Natural killer cell (primary cell): ENCODE data around the gene TMEM217. TPM values are rescaled to one million over a fixed set of nuclear protein-coding genes. Genes with fewer than 3 reads are reported as not detected.

Source experiments
- ATAC-seq, 3 donors: fragments of 150-1000 bp in 2 of 3; fragments of 200-7000 bp in 1 of 3; cut with Tn5 transposase; 1 replicate in 1 of 3; 2 replicates in 2 of 3; pipeline ENCODE4 v1.10.0; 2021; ENCODE audit warnings: mild to moderate bottlenecking in 2 of 3, moderate library complexity in 2 of 3
- DNase-seq, 2 donors: peaks; one replicate each; pipeline versions ENCODE4 v3.0.0 to v3.0.0-alpha.2; 2013 to 2021; ENCODE audit warnings: mixed read lengths in 1 of 2
- H3K27ac ChIP-seq: one replicate; pipeline ENCODE4 v1.5.1; 2013; ENCODE audit warnings: mild to moderate bottlenecking, low read length
- H3K27me3 ChIP-seq: one replicate; pipeline ENCODE4 v1.6.1; 2013; ENCODE audit warnings: low read length; ENCODE audit not compliant: control insufficient read depth, insufficient read depth
- H3K36me3 ChIP-seq: one replicate; pipeline ENCODE4 v1.6.1; 2013; ENCODE audit warnings: low read length; ENCODE audit not compliant: control insufficient read depth, insufficient read depth
- H3K4me1 ChIP-seq: one replicate; pipeline ENCODE4 v1.6.1; 2013; ENCODE audit warnings: low read length; ENCODE audit not compliant: control insufficient read depth, insufficient read depth
- H3K4me3 ChIP-seq: one replicate; pipeline ENCODE4 v1.5.1; 2013; ENCODE audit warnings: low read length
- H3K9me3 ChIP-seq: one replicate; pipeline ENCODE4 v1.6.1; 2013; ENCODE audit warnings: low read length; ENCODE audit not compliant: control insufficient read depth, insufficient read depth
- H3K27ac Mint-ChIP-seq, 2 donors: one replicate each; pipeline ENCODE4 v1.8.0; 2022; ENCODE audit warnings: mild to moderate bottlenecking in 2 of 2, mixed read lengths in 2 of 2, moderate library complexity in 1 of 2
- H3K27me3 Mint-ChIP-seq, 2 donors: one replicate each; pipeline ENCODE4 v1.8.0; 2022; ENCODE audit warnings: low read depth in 2 of 2, mixed read lengths in 2 of 2
- H3K36me3 Mint-ChIP-seq: one replicate; pipeline ENCODE4 v1.8.0; 2022; ENCODE audit warnings: mixed read lengths
- H3K4me1 Mint-ChIP-seq, 2 donors: one replicate each; pipeline ENCODE4 v1.8.0; 2022; ENCODE audit warnings: mixed read lengths in 2 of 2
- H3K4me3 Mint-ChIP-seq: one replicate; pipeline ENCODE4 v1.8.0; 2022; ENCODE audit warnings: mild to moderate bottlenecking, moderate library complexity, mixed read lengths
- H3K9me3 Mint-ChIP-seq, 2 donors: one replicate each; pipeline ENCODE4 v1.8.0; 2022; ENCODE audit warnings: mixed read lengths in 2 of 2
- CTCF ChIP-seq: fragments of 200-600 bp; IDR thresholded peaks from one replicate; pipeline ENCODE4 v1.8.0; 2022; ENCODE audit warnings: antibody characterized with exemption
- WGBS: methylation state at CpG from one replicate; pipeline ENCODE4 v1.1.7; 2013; ENCODE audit warnings: missing lambda C conversion rate; ENCODE audit not compliant: insufficient coverage; 5-methylcytosine and 5-hydroxymethylcytosine counted together
- intact Hi-C: fragments of 100-400 bp; cut with micrococcal nuclease; formaldehyde crosslinking; loops from one replicate; pipeline ENCODE4 v1.14.2; 2022
- total RNA-seq, 4 donors: library from RNA; stranded (reverse); fragments of 120-200 nt in 1 of 4; gene quantifications; one replicate each; pipeline versions ENCODE4 v1.2.3 to v1.2.4, GENCODE V29; 2013 to 2022

Gene TMEM217
- total RNA-seq, 3 donors from 2014 or later (not counting 1 experiment from before 2014, with no cell fraction given) = 0.75 to 2.1 (median 0.75) TPM

DNA sequence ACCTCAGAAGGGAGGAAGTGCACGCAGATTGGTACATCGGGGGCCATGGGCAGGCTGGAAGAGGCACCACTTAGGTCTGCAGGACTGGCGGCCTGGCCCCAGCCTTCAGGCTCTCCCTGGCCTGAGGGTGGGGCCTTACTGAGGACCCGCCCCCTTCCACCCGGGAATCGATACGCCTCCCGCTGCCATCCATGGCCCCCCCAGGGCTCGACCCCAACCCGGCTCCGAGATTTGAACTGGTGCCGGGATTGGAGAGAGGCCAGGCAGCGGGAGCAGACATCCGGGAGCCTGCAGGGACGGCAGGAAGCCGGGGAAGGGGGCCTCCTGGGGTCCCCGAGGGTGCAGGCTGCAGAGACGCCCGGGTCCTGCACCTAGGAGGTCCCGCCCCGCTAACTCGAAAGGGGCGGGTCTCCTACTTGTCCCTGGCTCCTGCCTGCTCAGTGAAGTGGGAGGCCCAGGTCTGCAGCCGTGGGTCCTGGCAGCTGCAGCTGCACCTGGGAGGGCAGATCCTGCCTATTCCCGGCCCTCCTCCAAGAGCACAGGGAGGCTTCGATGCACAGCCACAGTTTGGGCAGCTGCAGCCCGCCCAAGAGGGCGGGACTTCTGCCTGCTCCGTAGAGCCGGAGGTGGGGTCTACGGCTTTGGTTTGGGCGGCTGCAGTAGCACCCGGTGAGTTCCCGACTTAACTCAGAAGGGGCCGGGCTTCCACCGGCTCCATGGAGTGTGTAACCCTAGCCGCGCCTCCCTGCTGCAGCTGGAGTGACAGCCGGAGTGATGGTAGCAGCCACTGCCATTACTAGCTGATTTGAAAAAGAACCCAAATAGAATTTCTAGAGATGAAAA lies 35.6 kb downstream of the TMEM217 start:
- H3K4me3 ChIP-seq = peak overlapping the region; percentile 85

DNA sequence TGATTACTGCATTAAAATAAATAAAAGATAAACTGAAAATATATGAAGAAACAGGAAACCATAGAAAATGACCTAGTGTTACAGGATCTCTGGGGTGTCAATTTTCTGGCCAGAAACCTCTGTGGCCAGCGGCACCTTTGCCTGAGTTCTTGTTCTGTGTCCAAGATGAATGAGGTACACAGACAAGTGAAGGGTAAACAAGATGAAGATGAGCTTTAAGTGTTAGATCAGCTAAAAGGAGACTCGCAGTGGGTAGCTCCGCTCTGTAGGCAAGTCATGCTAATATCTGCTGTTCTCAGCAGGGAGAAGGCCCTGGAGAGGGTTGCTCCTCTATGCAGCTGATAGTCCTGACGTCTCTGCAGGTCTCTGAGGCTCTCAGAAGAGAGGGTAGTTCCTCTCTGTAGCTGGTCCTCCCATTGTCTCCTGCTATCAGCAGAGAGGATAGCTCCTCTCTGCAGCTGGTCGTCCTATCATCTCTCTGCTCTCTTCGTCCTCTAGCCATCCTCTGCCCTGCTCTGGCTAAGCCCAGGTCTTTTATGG lies 36.3 kb downstream of the TMEM217 start:
- Histone ChIP-seq H3K4me1 (peaks cover 16% of the 10 kb centered on the region), H3K4me3 (peak overlapping the region; percentile 85), H3K27ac (peak overlapping the region; percentile 10), H3K9me3 (no peaks in the 10 kb centered on the region), H3K36me3 (no peaks in the 10 kb centered on the region), H3K27me3 (no peaks in the 10 kb centered on the region)
- no peaks in the 10 kb centered on the region for H3K9me3 Mint-ChIP-seq
- WGBS = 46% methylated on average over 6 of the region's 6 CpGs
- intact Hi-C loops = no loop called here
- peak overlapping the region; percentile 84 for H3K4me3 Mint-ChIP-seq
- H3K4me1 Mint-ChIP-seq = peaks cover 14% of the 10 kb centered on the region in 2 donors
- no peak for DNase-seq
- ATAC-seq = peak in 1 of 3 donors; percentile 12
- H3K27ac Mint-ChIP-seq = peak overlapping the region in 1 of 2 donors; percentile 81
- H3K27me3 Mint-ChIP-seq = no peaks in the 10 kb centered on the region
- no peaks in the 10 kb centered on the region for H3K36me3 Mint-ChIP-seq
- TF ChIP-seq CTCF = no peak

More for the DNA sequence above, 35.6 kb downstream of the TMEM217 start:
- Histone ChIP-seq H3K36me3 (no peaks in the 10 kb centered on the region), H3K27ac (peak overlapping the region; percentile 28), H3K27me3 (no peaks in the 10 kb centered on the region), H3K4me1 (peaks cover 16% of the 10 kb centered on the region), H3K9me3 (no peaks in the 10 kb centered on the region)
- under 1% methylated on average over 39 of the region's 39 CpGs for WGBS
- Mint-ChIP-seq H3K4me1 (peaks cover 14% of the 10 kb centered on the region in 2 donors), H3K4me3 (peak overlapping the region; percentile 84), H3K27ac (peak overlapping the region; percentile 76 to 81), H3K36me3 (no peaks in the 10 kb centered on the region), H3K9me3 (no peaks in the 10 kb centered on the region), H3K27me3 (no peaks in the 10 kb centered on the region)
- DNase-seq (peak; percentile 41 to 80), ATAC-seq (peak; percentile 88 to 92 (median 90))
- intact Hi-C loops = no loop called here
- no peak for TF ChIP-seq CTCF

DNA sequence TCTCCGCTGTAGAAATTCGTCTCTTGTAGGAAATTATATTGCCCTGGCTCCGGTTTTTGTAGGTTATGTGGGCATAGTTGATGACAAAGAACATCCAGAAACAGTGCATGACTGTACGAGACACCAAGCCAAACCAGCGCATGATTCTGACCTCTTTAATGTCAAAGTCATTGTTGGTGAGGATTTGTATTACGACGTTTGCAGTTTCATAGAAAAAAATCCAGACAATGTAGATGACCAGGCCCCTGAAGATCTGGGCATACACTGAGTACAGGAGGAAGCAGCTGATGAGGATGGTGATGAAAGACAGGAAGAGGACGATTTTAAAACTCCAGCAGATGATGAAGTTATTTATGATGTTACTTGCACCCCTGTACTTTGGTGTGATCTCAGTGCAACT lies 39.4 kb downstream of the TMEM217 start:
- H3K4me1 ChIP-seq = peaks cover 16% of the 10 kb centered on the region
- Mint-ChIP-seq H3K9me3 (no peaks in the 10 kb centered on the region), H3K27me3 (peaks cover 0 to 3% of the 10 kb centered on the region in 2 donors), H3K4me3 (no peak overlapping the region), H3K36me3 (no peaks in the 10 kb centered on the region), H3K4me1 (peaks cover 14% of the 10 kb centered on the region in 2 donors), H3K27ac (no peak overlapping the region)
- H3K36me3 ChIP-seq = no peaks in the 10 kb centered on the region
- intact Hi-C loops = no loop called here
- no peaks in the 10 kb centered on the region for H3K27me3 ChIP-seq
- 78% methylated on average over 8 of the region's 8 CpGs for WGBS
- ATAC-seq = no peak
- H3K4me3 ChIP-seq = no peak overlapping the region
- H3K27ac ChIP-seq = no peak overlapping the region
- DNase-seq = no peak
- no peaks in the 10 kb centered on the region for H3K9me3 ChIP-seq
- TF ChIP-seq CTCF = no peak
